Nephron (organoid): ENCODE results near the gene MGMT.

Experiments used
- H3K27ac Mint-ChIP-seq, 3 experiments: 2 replicates each; pipeline ENCODE4 v1.8.0; 2020; ENCODE audit warnings: mixed read lengths in 3 of 3, mild to moderate bottlenecking in 2 of 3, moderate library complexity in 1 of 3
- H3K27me3 Mint-ChIP-seq: 2 replicates; pipeline ENCODE4 v1.8.0; 2021; ENCODE audit warnings: low read depth, mild to moderate bottlenecking, moderate library complexity, mixed read lengths
- H3K36me3 Mint-ChIP-seq: 2 replicates; pipeline ENCODE4 v1.8.0; 2020; ENCODE audit warnings: low read depth, mixed read lengths
- H3K4me1 Mint-ChIP-seq: 2 replicates; pipeline ENCODE4 v1.8.0; 2020; ENCODE audit warnings: mixed read lengths
- H3K4me3 Mint-ChIP-seq, 3 experiments: 2 replicates each; pipeline ENCODE4 v1.8.0; 2020; ENCODE audit warnings: mild to moderate bottlenecking in 3 of 3, mixed read lengths in 3 of 3, moderate library complexity in 2 of 3
- H3K9me3 Mint-ChIP-seq: 2 replicates; pipeline ENCODE4 v1.8.0; 2020; ENCODE audit warnings: mixed read lengths
- CTCF ChIP-seq, 3 experiments: fragments of 200-600 bp; sonication (generic); IDR thresholded peaks; one replicate each; pipeline ENCODE4 v1.5.0; 2021; ENCODE audit warnings: antibody characterized with exemption in 3 of 3; ENCODE audit not compliant: unreplicated experiment in 3 of 3

The MGMT gene

GRCh38 chr10:129474642-129475041, 7.6 kb downstream of the MGMT start:
- Mint-ChIP-seq H3K27me3 (no peaks in the 10 kb centered on the region), H3K27ac (no peak overlapping the region), H3K36me3 (peaks cover 37% of the 10 kb centered on the region), H3K4me1 (peaks cover 16% of the 10 kb centered on the region), H3K9me3 (peaks cover 6% of the 10 kb centered on the region), H3K4me3 (no peak overlapping the region)
- no peak for TF ChIP-seq CTCF (IDR thresholded peaks at IDR 0.05; ENCODE audit: unreplicated experiment in 3 of 3)

GRCh38 chr10:129476431-129476830, 9.4 kb downstream of the MGMT start:
- no peak for TF ChIP-seq CTCF (IDR thresholded peaks at IDR 0.05; ENCODE audit: unreplicated experiment in 3 of 3)
- peaks cover 19% of the 10 kb centered on the region for H3K9me3 Mint-ChIP-seq
- H3K27me3 Mint-ChIP-seq: no peaks in the 10 kb centered on the region
- H3K4me1 Mint-ChIP-seq: peaks cover 11% of the 10 kb centered on the region
- no peak overlapping the region for H3K4me3 Mint-ChIP-seq
- no peak overlapping the region for H3K27ac Mint-ChIP-seq
- peaks cover 41% of the 10 kb centered on the region for H3K36me3 Mint-ChIP-seq

GRCh38 chr10:129477051-129477450, 10.0 kb downstream of the MGMT start:
- Mint-ChIP-seq H3K36me3 (peaks cover 40% of the 10 kb centered on the region), H3K4me1 (peaks cover 11% of the 10 kb centered on the region), H3K4me3 (no peak overlapping the region), H3K27me3 (no peaks in the 10 kb centered on the region), H3K9me3 (peaks cover 25% of the 10 kb centered on the region), H3K27ac (peak overlapping the region in 2 of 3 experiments; percentile 25 to 40)
- no peak for TF ChIP-seq CTCF (IDR thresholded peaks at IDR 0.05; ENCODE audit: unreplicated experiment in 3 of 3)

- peaks cover 11% of the 10 kb centered on the region for H3K4me1 Mint-ChIP-seq
- no peak overlapping the region for H3K4me3 Mint-ChIP-seq
- TF ChIP-seq CTCF (IDR thresholded peaks at IDR 0.05; ENCODE audit: unreplicated experiment in 3 of 3): no peak
- H3K27ac Mint-ChIP-seq: no peak overlapping the region
- peaks cover 59% of the 10 kb centered on the region for H3K9me3 Mint-ChIP-seq
- H3K27me3 Mint-ChIP-seq: no peaks in the 10 kb centered on the region
- peaks cover 54% of the 10 kb centered on the region for H3K36me3 Mint-ChIP-seq
Observed at GRCh38 chr10:129481641-129482040, 14.6 kb downstream of the MGMT start.

- H3K4me1 Mint-ChIP-seq: no peaks in the 10 kb centered on the region
- peaks cover 76% of the 10 kb centered on the region for H3K9me3 Mint-ChIP-seq
- no peaks in the 10 kb centered on the region for H3K27me3 Mint-ChIP-seq
- TF ChIP-seq CTCF (IDR thresholded peaks at IDR 0.05; ENCODE audit: unreplicated experiment in 3 of 3): no peak
- H3K36me3 Mint-ChIP-seq: peaks cover 60% of the 10 kb centered on the region
- H3K4me3 Mint-ChIP-seq: no peak overlapping the region
- H3K27ac Mint-ChIP-seq: no peak overlapping the region
Observed at GRCh38 chr10:129483430-129484010, 16.5 kb downstream of the MGMT start.

GRCh38 chr10:129486805-129487204, 19.8 kb downstream of the MGMT start:
- H3K36me3 Mint-ChIP-seq: peaks cover 53% of the 10 kb centered on the region
- TF ChIP-seq CTCF (IDR thresholded peaks at IDR 0.05; ENCODE audit: unreplicated experiment in 3 of 3): no peak
- no peak overlapping the region for H3K4me3 Mint-ChIP-seq
- peaks cover 81% of the 10 kb centered on the region for H3K9me3 Mint-ChIP-seq
- no peaks in the 10 kb centered on the region for H3K27me3 Mint-ChIP-seq
- H3K4me1 Mint-ChIP-seq: no peaks in the 10 kb centered on the region
- no peak overlapping the region for H3K27ac Mint-ChIP-seq
